ENCODE results near the gene SLC47A1.
A peak's percentile ranks its signal among the peaks of the same experiment; 100 is the strongest.

The SLC47A1 gene

GRCh38 chr17:19610879-19611278, 77.2 kb downstream of the SLC47A1 start (continued):
- no peak for TF ChIP-seq ZBTB6 (tag by site-specific recombination; IDR thresholded peaks at IDR 0.05)

- Histone ChIP-seq H3K27ac (ENCODE audit: extremely low read depth, low read depth, low read length) (no peak overlapping the region), H3K4me3 (ENCODE audit: low read depth, low read length) (no peak overlapping the region), H3K9me3 (ENCODE audit: control insufficient read depth, insufficient read depth, low read depth, low read length) (peaks cover 5% of the 10 kb centered on the region; the same call in 1 of the 2 replicates), H3K4me1 (ENCODE audit: control insufficient read depth, insufficient read depth, low read length) (no peaks in the 10 kb centered on the region), H3K36me3 (ENCODE audit: control insufficient read depth in 2 of 2, insufficient read depth in 1 of 2, low read length in 2 of 2) (no peaks in the 10 kb centered on the region)
- TF ChIP-seq ZNF580 (tag by site-specific recombination; IDR thresholded peaks at IDR 0.05) (no peak), ZNF138 (tag by site-specific recombination; IDR thresholded peaks at IDR 0.05; ENCODE audit: borderline replicate concordance) (no peak), ZBTB17 (tag by site-specific recombination; IDR thresholded peaks at IDR 0.05) (no peak), ZNF274 (IDR thresholded peaks at IDR 0.05; ENCODE audit: low read length) (no peak), ZNF274 (tag by site-specific recombination; IDR thresholded peaks at IDR 0.05; ENCODE audit: borderline replicate concordance) (no peak), ZXDB (tag by site-specific recombination; IDR thresholded peaks at IDR 0.05) (no peak), SETDB1 (IDR thresholded peaks at IDR 0.05; ENCODE audit: insufficient read length, low read length) (no peak), ZNF2 (tag by site-specific recombination; IDR thresholded peaks at IDR 0.05) (no peak), ZNF707 (tag by site-specific recombination; IDR thresholded peaks at IDR 0.05) (no peak), ZNF514 (tag by site-specific recombination; IDR thresholded peaks at IDR 0.05) (no peak), ZNF311 (tag by site-specific recombination; IDR thresholded peaks at IDR 0.05; ENCODE audit: borderline replicate concordance) (no peak), REPIN1 (tag by site-specific recombination; IDR thresholded peaks at IDR 0.05; ENCODE audit: low read depth) (no peak), ZNF677 (tag by site-specific recombination; IDR thresholded peaks at IDR 0.05) (no peak)
- ChIA-PET CTCF (interaction anchor here (0.9 to 1.4 kb wide), 2 partner anchors 18 to 148 kb away, joined by 3 to 5 read pairs; no protein-coding TSS in a partner anchor), POLR2A (no interaction called here)
Observed at GRCh38 chr17:19613979-19614378, 80.3 kb downstream of the SLC47A1 start.

GRCh38 chr17:19614900-19615299, 81.2 kb downstream of the SLC47A1 start:
- POLR2A ChIA-PET, result interaction anchor here (0.5 kb wide), 1 partner anchor 86 kb away, joined by 4 read pairs; no protein-coding TSS in a partner anchor
- no peaks in the 10 kb centered on the region for H3K4me1 ChIP-seq (ENCODE audit: control insufficient read depth, insufficient read depth, low read length)
- CTCF ChIA-PET, result interaction anchor here (0.7 to 1.4 kb wide), 7 partner anchors 9 to 654 kb away, joined by 3 to 6 read pairs (median 4); no protein-coding TSS in a partner anchor
- H3K36me3 ChIP-seq (ENCODE audit: control insufficient read depth in 2 of 2, insufficient read depth in 1 of 2, low read length in 2 of 2), result no peaks in the 10 kb centered on the region
- H3K4me3 ChIP-seq (ENCODE audit: low read depth, low read length), result no peak overlapping the region
- no peak overlapping the region for H3K27ac ChIP-seq (ENCODE audit: extremely low read depth, low read depth, low read length)
- TF ChIP-seq REPIN1 (tag by site-specific recombination; IDR thresholded peaks at IDR 0.05; ENCODE audit: low read depth) (no peak), ZNF837 (tag by site-specific recombination; IDR thresholded peaks at IDR 0.05) (no peak), ZNF248 (tag by site-specific recombination; IDR thresholded peaks at IDR 0.05) (no peak), ZNF792 (tag by site-specific recombination; IDR thresholded peaks at IDR 0.05) (no peak), ZNF544 (tag by site-specific recombination; IDR thresholded peaks at IDR 0.05) (no peak), ZNF529 (tag by site-specific recombination; IDR thresholded peaks at IDR 0.05; ENCODE audit: insufficient replicate concordance) (no peak), YY1 (tag by site-specific recombination; IDR thresholded peaks at IDR 0.05) (no peak)
- H3K9me3 ChIP-seq (ENCODE audit: control insufficient read depth, insufficient read depth, low read depth, low read length), result peaks cover 7% of the 10 kb centered on the region; the same call in 1 of the 2 replicates

GRCh38 chr17:19618015-19618414, 84.4 kb downstream of the SLC47A1 start:
- TF ChIP-seq SETDB1 (IDR thresholded peaks at IDR 0.05; ENCODE audit: insufficient read length, low read length) (peak; percentile 85), ZNF518A (tag by site-specific recombination; conservative IDR thresholded peaks at IDR 0.05; ENCODE audit: low read depth) (no peak), ZNF211 (tag by site-specific recombination; IDR thresholded peaks at IDR 0.05; ENCODE audit: low read depth) (no peak), ZNF664 (tag by site-specific recombination; IDR thresholded peaks at IDR 0.05) (peak; percentile 43; the same call in 1 of the 2 replicates), YY1 (tag by site-specific recombination; IDR thresholded peaks at IDR 0.05) (no peak)
- ChIA-PET CTCF (interaction anchor here (1.1 kb wide), 1 partner anchor 149 kb away, joined by 3 read pairs; no protein-coding TSS in a partner anchor), POLR2A (no interaction called here)
- no peak overlapping the region for H3K4me3 ChIP-seq (ENCODE audit: low read depth, low read length)
- H3K9me3 ChIP-seq (ENCODE audit: control insufficient read depth, insufficient read depth, low read depth, low read length), result peaks cover 7% of the 10 kb centered on the region; the same call in 1 of the 2 replicates
- no peak overlapping the region for H3K27ac ChIP-seq (ENCODE audit: extremely low read depth, low read depth, low read length)
- H3K36me3 ChIP-seq (ENCODE audit: control insufficient read depth in 2 of 2, insufficient read depth in 1 of 2, low read length in 2 of 2), result no peaks in the 10 kb centered on the region
- no peaks in the 10 kb centered on the region for H3K4me1 ChIP-seq (ENCODE audit: control insufficient read depth, insufficient read depth, low read length)

All from HEK293 (cell line).